DMS 273 treated with DMSO at 0.1 percent for 48 hours (cell line): ENCODE results near the gene RUNX2.
"Not testable (repeated sequence)": the region's sequence is repeated elsewhere in the genome, so short reads cannot be mapped to it uniquely, and the experiment has no call there.

Experiments
- DNase-seq: peaks from one replicate; lab custom pipeline; 2025; lab: John Stamatoyannopoulos, UW

The RUNX2 gene

DNA sequence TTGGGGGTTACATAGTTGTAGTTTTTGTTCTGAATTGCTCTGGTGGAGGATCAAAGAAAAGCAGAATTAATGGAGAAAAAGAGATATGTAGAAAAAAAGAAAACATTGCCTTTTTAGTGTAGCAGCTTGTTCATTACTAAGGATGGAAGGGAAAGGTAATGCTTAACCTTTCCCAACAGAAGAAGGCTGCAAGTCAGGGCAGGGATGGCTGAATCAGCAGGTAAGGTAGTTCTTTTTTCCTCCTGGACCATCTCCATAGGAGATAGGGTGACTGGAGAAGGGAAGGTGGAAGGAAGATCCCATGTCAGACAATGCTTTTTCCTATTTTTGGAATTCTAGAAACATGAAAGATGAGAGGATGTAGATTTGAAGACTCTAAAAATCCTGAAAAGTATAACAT is 129.0 kb downstream of the RUNX2 start:
- no peak for DNase-seq

DNA sequence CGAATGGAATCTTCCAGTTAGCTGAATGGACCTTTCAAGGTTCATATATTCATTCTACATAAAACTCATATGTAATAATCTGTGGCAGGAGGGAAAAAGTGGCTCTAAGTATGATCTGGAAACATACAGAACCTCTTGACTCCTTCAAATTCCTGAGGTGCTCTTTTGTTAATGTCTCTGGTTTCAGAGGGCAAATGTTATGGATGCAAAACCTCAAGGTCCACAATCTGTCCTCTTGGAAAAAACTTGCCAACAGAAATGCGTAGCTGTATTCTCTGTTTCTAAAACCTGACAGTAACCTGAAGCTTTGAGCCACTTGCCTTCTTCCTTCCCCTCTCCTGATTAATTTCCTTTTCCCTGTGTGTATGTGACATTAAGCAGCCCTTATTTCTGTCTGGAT is 130.5 kb downstream of the RUNX2 start:
- DNase-seq: no peak

DNA sequence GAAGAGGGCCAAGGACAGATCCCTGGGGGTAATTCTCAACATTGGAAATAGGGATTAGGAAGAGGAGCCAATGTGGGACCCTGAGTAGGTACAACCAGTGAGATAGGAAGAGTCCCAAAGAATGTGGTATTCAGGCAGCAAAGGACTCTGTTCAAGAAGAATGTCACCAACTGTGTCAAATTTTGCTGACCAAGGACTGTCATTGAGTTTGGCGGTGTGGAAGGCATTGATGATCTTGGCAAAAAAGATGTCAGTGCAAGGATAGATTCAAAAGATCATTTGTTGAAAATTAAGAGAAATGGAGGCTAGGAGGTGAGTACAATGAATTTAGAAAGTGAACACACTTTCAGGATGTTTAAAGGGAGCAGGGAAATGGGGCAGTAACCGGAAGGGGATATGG is 132.0 kb downstream of the RUNX2 start:
- no peak for DNase-seq

DNA sequence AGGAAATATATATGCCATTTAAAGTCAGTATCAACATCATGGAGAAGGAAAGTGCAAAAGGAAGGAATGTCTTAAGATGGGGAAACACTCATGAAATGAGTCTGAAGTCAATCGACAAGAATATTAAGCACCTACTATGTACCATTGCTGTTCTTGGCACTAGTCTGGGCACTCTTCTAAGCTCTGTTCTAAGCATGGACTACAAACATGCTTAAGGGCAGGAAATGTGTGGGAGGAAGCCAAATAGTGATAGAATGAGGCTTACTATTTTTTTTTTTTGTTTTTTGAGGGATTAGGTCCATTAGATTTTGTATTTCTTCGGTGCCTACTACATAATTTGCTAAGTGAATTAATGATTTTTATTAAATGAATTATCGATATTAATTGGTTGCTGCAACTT is 133.4 kb downstream of the RUNX2 start:
- DNase-seq: no peak

DNA sequence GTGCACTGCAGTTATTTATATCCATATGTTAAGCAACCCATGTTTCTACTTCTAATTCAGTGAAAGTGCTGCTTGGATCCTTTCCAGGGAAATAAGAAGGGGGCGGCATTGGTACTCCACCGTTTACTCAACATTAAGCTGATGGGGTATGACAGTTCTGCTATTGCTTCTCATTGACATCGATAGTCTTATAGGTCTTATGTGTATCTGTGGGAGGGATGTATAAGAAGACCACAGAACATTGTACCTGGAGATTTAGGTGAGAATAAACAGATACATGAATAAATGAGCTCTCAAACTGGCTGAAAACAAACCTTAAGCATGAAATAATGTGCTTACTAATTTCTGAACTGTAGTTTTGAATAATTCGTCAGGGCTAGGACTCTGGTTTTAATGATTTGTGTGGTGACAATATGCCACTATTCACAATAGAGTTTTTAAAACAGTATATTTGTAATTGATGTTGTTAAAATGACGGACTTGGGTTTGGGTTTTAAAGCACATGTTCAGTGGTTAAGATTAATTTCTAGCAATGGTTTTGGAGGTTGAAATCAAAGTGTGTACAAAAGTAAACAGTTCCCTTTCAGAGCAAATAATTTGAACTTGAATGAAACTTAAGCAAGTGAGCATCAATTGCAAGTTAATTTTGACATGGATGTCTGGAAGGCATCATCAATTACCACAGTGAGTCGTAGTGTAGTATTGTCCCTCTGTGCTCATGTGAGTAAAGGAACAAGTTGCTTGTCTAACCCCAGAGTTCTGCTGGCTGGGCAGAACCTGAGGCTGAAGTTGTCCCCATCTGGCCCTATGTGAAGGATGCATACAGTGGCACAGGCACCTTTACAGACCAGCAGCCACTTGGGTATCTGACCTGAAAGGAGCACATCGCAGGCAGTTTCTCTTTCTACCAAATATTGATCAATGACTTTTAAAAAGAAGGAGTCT is 134.3 kb downstream of the RUNX2 start:
- no peak for DNase-seq

DNA sequence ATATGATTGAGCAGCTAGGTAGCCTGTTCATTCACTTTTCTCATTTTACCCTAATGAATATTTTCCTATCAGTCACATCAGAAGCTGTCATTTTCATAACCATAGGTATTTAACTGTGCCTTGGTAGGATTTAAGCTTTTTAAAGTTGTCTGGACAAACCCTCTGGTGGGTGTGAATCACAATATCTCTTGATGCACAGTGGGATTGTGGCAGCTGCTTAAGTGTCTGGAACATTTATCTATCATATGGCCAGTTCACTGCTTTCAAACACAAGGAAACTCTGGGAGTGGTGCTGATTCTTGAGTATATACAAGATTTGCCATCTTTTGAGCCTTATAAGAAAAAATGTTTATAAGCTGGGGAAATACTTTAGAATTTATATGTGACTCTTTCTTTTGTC is 136.6 kb downstream of the RUNX2 start:
- no peak for DNase-seq

DNA sequence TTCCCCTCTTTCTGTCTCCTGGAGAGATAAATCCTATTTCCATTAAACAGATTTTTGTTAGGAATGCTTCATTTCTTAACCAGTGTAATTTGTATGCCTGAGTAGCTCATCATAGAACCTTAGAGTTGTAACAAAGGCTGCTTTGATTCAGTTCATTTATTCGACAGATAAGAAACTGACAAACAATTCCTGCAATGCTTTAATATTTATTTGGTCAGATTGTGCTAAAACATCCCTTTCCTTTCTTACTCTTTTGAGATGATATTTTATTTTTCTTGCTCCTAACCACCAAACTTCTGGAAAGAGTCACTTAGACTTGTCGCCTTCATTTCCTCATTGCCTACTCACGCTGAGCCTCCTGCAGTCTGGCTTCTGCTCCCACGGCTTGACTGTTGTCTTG is 138.6 kb downstream of the RUNX2 start:
- DNase-seq: no peak

DNA sequence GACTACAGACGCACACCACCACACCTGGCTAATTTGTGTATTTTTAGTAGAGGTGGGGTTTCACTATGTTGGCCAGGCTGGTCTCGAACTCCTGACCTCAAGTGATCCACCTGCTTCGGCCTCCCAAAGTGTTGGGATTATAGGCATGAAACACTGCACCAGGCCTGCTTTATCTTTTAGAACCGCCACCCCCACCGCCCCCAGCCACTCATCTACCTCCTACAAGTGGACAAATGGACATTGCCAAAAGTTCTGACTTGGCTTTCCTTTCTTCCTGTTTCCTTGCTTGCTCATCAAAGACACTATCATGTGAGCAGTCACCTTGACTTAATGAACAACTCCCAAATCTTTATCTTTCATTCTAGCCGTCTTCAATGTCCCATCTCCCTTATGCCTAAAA is 139.3 kb downstream of the RUNX2 start:
- DNase-seq: not testable (repeated sequence)

DNA sequence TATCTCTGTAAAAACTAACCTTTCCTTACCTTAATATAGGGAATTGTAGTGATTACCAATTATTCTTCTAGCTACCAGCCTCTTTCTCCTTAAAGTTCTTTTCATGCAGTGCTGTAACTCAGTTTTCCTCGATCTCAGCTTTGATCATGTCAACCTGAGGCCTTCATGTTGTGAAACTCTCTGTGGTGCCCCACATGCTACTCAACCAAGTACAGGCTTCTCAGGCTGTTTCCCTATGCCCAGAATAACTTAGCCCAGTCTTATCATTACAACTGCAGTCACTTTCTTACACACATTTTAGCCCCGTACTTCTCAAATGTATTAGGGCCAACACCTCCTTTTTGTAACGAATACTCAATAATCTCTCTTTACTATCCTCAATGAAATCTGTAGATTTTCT is 139.7 kb downstream of the RUNX2 start:
- DNase-seq: no peak

DNA sequence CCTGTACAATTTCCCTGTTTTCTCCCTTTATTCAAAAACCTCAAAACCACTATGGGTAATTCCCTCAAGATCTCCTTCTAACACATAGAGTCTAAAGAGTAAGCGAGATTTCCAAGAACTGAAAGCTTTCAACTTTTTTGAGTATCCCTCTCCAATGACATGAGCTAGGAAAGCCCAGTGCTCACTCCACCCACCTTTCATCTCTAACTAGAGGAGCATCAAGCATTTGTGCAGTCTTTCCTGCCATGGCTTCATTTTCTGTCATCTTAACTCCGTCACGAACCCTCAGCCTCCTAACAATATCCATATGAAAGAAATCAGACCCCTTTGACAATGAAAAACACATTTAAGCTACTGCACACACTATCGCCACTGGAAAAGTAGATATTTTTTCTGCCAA is 141.5 kb downstream of the RUNX2 start:
- no peak for DNase-seq

DNA sequence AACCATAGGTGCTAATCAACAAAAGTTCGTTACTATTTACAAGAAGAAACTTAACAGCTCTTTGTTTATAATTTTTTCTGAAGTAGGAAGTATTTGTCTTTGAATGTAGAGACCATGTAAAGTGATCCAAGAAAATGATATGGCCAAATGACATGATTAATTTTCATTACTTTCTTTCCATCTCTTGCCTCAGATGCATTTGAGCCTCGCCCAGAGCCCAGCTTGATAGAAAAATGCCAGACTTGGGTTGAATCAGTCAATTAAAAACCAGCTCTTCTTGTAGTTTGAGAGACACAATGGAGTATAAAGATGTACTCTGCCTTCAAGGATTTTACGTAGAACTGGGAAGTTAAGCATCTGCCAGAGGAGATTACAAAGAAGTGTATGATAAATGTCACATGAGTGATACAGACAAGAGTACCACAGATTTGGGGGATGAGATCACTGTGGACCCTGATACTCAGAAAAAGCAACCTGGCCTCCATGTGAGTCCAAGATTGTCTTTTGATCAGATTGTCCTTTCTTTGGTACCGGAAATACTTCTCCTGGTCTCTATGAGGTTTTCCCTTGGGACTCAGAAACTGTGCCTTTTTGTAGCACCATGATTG is 142.1 kb downstream of the RUNX2 start:
- no peak for DNase-seq

DNA sequence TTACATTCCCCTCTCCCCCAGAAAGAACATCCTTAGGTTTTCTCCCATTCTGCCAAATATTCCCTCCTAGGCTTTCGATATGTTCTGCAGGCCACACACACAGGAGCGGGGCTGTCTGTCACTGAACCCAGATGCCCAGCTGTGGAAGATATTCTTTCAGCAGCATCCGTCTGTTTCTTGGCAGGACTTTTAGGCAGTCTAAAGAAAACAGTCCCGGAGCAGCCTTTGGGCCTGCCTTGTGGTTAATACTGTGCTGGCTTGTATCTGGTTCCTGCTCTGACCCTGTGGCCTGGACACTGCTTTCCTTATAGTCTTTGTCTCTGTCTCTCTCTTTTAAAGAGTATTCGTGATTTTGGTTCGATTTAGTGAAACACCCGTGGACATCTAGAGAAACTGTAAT is 144.3 kb downstream of the RUNX2 start:
- no peak for DNase-seq

DNA sequence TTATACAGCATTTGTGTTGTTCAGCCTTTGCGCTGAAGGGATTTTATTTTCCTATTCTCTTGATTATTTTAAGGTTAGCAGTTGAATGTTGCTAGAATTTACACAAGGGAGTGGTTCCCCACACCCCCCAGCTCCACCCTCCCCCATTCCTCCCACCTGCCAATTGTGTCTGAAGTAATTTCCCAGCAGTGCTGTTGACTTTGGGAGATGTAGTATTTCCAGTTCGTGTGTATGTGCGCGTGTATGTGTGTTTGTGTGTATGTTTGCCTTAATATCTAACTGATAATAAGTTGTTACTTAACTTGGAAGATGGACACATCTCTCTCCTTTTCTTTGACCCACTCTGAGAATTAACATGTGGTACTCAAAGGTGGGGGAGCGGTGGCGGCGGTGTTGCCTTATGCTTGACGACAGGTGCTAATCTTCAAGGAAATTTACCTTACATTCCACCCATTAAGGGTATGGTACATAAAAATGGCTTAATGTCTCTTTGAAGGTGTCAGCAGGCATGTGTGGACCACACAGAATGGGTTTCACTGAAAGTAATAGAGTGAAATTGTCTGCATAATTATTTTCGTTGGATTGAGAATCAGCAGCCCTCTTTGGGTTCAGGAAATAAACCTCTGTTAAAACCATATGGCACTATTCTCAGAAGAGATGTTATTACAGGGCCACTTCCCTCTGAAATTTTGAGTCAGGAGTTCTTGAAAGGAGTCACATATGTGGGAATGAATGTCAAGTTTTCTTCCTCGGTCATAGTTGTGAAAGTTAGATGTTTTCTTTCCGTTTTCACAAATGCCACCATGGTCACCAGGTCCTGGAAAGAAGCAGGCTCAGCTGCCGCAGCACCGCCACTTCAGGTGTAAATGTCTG is 145.2 kb downstream of the RUNX2 start:
- DNase-seq: no peak

DNA sequence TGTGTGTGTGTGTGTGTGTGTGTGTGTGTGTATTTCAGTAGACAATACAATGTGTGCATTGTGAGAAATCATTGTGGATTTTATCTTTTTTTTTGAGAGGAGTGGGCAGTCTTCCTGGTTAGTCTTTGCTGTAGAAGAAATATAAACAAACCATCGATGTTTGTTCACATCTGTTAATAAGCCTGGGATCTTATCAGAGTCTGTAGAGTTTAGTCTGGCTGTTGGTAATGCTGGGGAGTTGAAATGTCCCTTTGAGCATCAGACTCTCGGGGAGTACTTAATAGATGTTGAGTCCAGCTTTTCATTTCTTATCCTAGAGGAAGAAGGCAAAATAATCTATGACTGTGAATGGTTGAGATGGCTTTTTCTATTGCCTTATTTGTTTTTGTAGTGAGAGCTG is 146.2 kb downstream of the RUNX2 start:
- no peak for DNase-seq

DNA sequence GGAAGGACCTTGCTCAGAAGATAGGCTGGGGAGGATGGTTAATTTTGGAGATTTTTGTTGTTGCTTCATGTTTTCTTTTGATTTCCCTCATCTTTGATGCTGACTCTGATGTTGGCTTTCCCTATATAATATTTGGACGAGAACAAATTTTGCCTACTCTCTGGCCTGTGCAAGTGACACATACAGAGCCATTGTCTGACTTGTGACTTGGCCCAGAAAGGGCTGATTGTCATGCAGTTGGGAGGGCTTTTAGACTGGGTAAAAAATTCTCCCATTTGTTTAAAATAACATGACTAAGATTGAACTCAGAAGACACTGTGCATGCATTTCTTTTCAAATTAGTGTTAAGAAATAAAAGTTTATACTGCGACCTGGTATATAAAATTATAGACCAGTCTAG is 148.2 kb downstream of the RUNX2 start:
- no peak for DNase-seq

DNA sequence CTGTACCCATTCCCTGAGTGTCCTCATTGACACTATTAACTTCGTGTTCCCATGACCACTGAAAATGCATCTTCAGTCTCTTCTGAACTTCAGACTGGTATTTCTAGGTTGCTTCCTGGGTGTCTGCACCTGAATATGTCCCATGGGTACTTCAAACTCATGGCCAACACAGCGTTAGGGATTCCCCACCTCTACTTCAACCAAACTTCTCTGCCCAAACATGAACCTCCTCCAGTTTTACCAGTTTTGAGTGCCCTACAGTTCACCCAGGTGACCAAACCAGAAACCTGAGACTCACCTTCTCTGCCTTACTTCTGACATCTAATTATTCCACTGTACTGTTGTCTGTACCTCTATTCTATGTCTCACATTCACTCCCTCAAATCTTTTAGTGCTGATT is 149.1 kb downstream of the RUNX2 start:
- no peak for DNase-seq

DNA sequence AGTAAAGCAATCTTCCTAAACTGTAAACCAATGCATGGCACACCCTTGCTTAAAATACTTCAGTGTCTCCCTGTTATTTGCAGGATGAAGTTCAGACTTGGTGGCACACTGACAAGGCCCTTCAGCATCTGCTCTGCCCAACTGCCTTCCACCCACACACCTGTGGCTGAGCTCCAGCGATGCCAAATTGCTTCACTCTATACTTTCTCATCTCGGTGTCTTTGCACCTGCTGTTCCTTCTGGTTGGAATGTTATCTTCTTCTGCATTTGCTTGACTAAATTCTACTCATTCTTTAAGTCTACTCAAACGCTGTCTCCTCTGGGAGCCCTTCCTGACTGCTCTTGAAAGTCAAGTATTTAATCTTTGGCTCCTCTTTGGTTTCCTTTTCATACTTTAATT is 149.7 kb downstream of the RUNX2 start:
- DNase-seq: no peak

DNA sequence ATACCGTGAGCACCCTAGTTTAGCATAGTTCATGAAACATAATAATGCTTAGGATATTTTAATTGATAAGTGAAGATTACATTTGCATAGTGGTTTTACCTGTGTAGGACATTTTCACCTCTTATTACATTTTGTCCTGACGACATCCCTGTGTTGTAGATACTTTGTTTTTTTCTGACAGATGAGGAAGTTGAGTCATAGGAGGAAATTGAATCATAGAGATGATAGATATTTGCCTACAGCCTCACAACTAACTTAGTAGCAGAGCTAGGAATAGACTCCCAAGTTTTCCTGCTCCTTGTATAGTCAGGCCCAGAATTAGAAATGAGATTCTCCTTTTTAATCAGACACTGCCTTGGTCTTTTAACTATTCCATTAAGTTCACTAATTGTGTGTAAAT is 150.1 kb downstream of the RUNX2 start:
- DNase-seq: no peak

DNA sequence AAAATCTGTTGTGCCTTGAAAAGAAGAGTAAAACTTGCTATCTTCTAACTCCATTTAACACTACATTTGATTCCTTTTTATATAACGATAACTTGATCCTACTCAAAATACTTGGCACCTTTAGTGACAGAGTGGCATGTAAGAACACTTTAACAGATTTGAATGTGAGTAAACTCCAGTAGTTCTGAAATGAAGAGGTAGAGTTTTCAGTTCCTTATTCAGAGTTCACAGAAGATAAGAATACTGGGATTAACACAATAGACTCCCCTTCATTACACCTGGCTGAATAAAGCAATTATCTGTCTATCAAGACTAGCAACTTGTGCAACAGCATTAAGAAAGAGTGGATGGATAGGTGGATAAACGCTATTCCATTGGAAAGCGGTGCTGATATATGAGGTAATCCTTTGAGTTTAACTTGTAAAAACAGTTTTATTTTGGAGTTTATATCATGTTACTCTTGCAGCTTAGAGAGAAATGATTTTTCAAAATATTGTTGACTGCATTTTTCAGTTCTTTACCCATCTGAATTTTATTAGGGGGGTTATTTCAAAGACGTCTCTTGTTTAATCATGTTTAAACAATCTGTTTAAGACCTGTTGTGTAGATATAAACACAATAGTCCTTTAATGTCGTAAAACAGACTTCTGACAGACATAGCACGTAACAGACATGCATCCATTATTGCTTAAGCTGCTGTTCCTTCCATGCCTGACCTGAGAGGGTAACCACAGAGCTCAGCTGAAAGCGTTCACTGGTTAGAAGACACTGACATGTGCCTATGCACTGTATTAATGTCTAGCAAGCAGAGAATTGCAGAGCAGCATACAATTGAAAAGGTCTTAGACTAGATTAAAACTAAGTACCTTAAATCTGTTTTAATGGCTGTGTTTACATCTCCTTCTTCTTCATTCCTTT is 152.0 kb downstream of the RUNX2 start:
- DNase-seq: no peak

DNA sequence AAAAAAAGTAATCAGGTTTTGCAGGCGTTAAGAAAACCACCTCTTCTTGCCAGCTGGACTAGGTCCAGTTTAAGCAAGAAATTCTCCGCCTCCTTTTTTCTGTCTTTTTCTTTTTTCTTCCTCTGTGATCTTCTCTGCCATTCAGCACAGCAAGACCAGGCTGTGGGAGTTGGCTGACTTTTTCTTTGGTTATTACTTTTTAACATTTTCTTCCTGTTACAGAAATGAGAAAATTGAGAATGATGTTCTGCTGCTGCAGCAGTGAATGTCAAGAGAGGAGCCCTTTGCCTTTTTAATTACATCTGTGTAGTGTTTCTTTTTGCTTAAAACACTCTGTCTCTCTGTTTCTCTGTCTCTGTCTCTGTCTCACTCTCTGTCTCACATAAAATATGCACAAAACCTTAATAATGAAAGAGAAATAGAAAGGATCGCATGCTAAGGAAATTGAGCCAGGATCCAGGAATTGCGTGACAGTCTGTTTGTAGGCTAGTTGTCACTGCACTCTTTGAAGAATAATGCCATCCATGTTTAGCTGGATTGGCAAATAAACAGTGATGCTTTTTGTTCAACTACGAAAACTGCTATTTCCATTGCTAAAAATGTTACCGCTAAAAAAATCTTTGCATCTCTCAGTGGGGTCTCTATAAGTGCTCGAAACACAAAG is 152.8 kb downstream of the RUNX2 start:
- DNase-seq: no peak

DNA sequence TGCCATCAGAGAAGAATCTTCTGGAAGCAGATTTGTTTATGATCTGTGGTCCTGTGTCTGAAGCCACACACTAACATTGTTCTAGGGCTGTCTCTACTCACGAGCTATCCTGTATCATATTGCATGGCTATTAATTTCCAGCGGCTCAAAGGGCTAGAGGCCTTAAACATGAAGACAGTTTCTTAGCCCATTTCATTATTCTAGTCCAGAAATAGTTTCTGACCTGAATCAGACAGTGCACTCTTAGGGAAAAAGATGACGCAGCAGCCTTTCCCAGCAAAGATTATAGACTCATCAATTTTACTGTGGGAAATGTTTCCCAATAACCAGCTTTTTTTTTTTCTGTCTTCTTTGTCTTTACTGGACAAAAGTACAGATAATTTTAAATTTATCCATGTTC is 154.9 kb downstream of the RUNX2 start:
- no peak for DNase-seq
